ENCODE results near the gene SLC6A18.
"Not testable (repeated sequence)": the region's sequence is repeated elsewhere in the genome, so short reads cannot be mapped to it uniquely, and the experiment has no call there.

The SLC6A18 gene

DNA sequence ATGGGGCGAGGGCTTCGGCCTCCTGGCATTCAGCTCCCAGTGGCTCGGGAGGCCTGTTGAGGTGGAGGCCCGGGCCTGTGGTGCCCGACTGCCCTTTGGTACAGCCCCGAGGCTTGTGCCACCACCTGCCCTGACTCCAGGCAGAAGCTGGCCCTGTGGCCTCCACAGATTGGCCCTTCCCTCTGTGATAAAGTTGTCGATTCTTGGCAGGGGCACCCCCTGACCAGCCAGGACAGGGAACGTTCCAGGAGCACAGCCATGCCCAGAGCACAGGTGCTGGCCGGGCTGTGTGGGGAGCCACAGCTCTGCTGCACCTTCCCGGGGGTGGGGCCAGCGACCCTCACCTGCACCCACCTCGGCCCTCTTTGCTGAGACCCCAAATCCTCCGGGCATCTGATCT lies 32.7 kb downstream of the SLC6A18 start:
- no peak for DNase-seq

DNA sequence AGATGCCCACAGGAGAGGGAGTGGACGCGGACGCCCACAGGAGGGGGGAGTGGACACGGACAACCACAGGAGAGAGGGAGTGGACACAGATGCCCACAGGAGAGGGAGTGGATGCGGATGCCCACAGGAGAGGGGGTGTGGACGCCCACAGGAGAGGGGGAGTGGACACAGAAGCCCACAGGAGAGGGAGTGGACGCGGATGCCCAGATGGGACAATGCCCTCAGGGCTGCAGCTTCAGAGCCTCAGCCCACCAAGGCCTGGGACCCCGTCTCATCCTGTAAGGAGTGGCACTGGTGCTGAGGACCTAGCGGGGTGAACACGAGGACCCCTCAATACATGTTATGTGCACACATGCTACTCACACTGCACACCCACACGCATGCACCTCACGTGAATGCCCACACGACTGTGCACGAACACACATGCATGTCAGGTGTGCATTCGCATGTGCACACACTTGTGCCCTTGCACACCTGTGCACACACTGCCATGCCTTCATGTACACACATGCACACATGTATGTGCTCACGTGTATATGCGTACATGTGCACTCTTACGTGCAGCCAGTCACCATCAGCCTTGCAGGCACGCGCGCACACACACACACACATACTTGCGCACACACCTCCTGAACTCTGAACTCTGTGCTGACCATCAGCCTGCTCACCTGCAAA lies 34.8 kb downstream of the SLC6A18 start:
- DNase-seq: no peak

- DNase-seq: no peak
These were observed 36.5 kb downstream of the SLC6A18 start for GRCh38 chr5:1261643-1262042.

DNA sequence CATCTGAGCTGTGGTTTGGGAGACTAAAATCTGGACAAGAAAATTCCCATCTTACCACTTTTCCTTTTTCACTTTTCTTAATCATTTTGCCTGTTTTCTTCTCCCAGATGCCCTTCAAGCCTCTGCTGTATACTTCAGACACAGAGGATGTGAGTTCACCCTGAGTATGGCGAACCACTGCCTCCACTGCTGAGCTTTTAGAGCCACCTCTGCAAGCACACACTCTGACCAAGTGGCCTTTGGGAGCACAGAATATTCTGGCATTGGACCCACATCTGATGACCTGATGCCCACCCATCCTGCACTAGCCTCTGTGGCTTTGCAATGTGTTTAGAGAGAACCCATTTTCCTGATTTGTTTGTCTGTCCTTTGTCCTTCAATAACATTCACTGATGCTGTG lies 37.2 kb downstream of the SLC6A18 start:
- no peak for DNase-seq

- no peak for DNase-seq
These were observed 39.0 kb downstream of the SLC6A18 start for GRCh38 chr5:1264211-1264610.

DNA sequence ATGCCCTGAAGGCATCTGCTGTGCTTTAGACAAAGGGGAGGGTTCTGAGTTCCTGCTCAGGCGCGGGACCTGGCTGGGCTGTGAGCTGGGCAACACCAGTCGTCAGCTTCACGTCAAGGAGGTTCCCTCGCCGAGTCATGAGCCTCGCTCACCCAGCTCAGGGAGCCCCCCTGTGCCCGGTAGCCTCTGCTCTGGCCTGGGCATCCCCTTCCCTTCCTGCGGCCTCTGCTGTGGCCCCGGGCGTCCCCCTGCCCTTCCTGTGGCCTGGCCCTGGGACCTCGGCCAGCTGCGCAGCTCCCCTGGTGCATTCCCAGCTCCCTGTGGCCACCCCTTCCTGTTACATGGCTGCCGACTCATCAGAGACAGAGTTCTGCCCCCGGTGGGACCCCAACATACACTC lies 39.8 kb downstream of the SLC6A18 start:
- no peak for DNase-seq

- DNase-seq: no peak
These were observed 40.6 kb downstream of the SLC6A18 start for GRCh38 chr5:1265461-1266455.

DNA sequence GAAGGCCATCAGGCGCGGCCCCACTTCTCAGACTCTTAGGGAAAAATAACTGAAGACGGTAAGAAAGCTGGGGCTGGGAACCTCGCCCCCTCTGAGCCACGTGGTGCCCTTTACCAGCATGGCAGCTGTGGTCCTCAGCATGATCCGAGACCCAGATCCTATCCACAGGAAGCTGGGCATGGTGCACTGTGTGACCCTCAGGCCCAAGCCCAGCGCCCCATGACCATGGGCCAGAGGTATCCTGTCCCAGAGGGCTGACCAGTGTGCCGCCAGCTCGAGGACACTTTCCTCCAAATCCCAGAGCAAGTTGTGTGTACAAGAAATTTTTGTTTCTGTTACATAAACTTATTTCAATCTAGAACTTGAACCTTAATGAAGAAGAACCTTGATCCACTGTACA lies 41.6 kb downstream of the SLC6A18 start:
- no peak for DNase-seq

DNA sequence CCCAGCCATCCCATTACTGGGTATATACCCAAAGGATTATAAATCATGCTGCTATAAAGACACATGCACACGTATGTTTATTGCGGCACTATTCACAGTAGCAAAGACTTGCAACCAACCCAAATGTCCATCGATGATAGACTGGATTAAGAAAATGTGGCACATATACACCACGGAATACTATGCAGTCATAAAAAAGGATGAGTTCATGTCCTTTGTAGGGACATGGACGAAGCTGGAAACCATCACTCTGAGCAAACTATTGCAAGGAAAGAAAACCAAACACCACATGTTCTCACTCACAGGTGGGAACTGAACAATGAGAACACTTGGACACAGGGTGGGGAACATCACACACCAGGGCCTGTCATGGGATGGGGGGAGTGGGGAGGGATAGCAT lies 42.3 kb downstream of the SLC6A18 start:
- DNase-seq: not testable (repeated sequence)

DNA sequence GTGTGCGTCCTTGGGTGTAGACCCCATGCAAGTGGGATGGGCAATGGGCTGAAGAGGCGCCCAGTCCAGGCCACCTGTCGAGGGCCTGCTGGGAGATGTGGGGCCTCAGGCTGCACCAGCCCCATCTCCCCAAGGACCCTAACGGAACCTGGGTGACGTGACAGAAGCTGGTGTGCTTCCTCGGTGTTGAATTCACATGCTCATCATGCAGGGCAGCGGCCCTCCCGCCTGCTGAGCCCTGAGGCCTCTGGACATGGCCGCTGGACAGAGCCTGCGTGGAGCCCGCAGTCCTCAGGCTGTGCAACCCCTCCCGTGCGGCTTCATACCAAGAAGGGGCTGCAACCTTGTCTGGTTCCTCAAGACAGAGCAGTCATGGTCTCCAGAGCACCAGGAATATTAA lies 42.9 kb downstream of the SLC6A18 start:
- DNase-seq: no peak

DNA sequence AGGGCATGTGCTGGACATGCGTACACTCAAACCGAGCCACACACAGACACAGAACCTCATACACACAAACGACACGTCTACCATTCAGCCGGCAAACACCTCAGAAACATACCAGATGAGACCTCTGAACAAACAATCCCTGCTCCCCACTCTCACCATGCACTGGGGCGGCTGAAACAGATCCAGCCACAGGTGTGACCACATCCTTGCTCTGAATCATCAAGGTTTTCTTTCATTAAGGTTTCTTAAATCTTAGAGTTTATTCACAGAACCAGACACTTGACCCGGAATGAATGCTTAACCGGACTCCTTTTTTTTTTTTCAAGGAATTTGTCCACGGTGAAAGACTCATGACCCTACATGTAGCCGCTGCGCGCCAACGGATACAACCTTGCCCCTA lies 43.5 kb downstream of the SLC6A18 start:
- no peak for DNase-seq

DNA sequence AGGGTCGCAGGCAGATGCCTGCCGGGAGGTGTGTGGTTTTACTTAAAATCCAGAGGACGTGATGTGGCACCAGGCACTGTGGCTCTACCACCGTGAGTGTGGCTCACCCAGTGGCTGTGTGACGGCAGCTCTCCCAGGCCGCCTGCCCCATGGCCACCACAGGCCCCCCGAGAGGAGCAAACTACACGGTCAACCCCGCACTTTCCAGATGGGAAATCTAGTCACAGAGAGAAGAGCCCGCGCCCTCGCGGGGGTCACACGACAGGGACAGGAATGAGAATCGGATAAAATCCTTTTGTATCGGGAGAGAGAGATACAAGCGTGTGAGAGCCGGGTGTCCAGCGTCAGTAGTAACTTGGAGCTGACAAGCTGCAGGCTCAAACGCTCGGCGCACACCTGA lies 45.2 kb downstream of the SLC6A18 start:
- DNase-seq: no peak

- DNase-seq: no peak
These were observed 46.0 kb downstream of the SLC6A18 start for GRCh38 chr5:1270933-1271914.

DNA sequence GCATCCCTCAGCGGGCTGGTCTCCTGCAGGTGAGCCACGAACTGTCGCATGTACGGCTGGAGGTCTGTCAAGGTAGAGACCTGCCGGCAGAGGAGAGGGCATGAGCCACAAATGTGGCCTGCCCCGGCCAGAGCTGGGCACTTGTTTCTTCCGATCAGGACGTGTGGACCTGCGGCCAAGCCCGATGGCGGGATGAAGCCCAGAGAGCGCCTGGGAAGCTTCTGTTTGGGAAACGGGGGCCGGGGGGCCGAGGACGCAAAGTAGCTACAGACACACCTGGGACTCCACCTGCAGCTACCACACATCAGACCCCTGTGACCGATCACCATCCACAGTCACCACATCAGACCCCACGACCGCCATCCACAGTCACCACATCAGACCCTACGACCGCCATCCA lies 47.0 kb downstream of the SLC6A18 start:
- DNase-seq: no peak

GRCh38 chr5:1273745-1274144 lies 48.6 kb downstream of the SLC6A18 start:
- no peak for DNase-seq

DNA sequence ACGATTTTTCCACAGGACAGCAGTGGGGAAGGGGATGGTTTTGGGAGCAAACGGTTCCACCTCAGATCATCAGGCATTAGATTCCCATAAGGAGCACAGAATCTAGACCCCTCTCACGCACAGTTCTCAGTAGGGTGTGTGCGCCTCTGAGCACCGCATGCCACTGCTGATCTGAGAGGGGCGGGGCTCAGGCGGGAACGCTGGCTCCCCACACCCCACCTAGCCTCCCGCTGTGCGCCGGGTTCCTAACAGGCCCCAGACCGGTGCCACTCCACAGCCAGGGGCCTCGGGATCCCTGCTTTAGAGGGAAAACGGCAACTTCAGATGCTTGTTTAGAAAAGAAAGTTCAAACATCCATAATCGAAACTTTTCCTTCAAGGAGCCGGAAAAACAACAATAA lies 49.3 kb downstream of the SLC6A18 start:
- DNase-seq: no peak

DNA sequence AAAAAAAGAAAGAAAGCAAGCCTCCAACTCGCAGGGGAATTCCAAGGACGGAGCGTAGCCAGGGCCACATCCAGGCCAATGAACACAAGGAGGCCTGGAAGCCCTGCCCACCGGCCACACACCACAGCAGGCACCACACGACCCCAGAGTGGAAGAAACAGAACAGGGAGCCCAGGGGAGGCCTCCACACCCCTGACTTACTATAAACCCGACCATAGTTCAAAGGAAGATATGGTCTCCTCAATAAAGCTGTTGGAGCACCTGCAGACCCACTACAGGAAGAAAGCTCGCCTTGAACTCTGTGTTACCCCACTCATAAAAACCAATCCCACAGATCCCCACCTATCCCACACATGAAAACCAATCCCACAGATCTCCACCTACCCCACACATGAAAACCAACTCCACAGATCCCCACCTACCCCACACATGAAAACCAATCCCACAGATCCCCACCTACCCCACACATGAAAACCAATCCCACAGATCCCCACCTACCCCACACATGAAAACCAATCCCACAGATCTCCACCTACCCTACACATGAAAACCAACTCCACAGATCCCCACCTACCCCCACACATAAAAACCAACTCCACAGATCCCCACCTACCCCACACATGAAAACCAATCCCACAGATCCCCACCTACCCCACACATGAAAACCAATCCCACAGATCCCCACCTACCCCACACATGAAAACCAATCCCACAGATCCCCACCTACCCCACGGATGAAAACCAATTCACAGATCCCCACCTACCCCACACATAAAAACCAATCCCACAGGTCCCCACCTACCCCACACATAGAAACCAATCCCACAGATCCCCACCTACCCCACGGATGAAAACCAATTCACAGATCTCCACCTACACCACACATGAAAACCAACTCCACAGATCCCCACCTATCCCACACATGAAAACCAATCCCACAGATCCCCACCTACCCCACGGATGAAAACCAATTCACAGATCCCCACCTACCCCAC lies 50.5 kb downstream of the SLC6A18 start:
- DNase-seq: not testable (repeated sequence)

GRCh38 chr5:1276930-1277329 lies 51.7 kb downstream of the SLC6A18 start:
- DNase-seq: no peak

DNA sequence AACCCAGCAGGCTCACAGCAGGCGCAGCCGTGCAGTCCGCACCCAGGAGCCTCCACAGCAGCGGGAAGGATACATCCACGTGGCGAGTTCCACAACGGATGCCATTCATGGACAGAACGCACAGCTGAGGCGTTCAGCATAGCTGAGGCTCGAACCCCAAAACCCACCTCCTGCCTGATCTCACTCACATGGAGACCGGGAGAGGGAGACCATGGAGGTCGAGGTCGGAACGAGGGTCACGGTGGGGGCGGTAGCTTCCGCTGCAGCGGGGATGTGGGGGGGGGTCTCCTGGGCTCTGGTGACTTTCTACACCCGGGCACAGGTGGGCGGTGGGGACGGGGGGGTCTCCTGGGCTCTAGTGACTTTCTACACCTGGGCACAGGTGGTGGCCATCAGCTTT lies 52.1 kb downstream of the SLC6A18 start:
- DNase-seq: no peak

DNA sequence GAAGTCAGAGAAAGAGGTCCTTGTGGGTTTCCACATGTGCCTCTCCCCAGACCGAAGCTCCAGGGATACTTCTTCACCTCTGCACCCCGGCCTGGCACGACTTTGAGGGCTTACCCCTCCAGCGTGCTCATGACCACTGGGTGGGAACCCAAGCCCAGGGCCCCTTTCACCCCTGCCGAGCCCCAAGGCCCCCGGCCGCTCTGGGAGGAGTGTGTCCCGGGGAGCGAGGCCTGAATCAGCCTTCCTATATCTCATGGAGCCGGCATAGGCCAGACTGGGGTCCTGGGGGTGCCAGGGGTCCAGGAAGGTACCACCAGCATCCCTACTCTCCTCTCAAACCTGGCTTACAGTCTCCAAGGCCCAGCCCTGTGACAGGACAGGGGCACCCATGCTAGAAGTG lies 52.6 kb downstream of the SLC6A18 start:
- DNase-seq: no peak

DNA sequence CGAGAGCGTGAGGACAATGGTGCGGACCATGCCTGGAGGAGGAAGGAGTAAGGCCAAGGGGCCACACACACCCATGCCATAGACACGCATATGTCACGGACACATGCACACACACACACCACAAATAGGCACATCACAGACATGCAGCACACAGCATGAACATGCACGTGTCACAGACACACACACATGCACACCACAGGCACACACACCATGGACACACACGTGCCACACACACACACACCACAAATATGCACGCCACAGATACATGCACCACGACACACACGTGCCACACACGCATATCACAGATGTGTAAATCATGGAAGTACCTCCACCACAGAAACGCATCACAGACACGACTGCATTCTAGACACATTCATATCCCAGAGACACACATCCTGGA lies 53.0 kb downstream of the SLC6A18 start:
- DNase-seq: no peak
